Bronchial epithelial cell (primary cell): ENCODE measurements around the gene DGKI. TPM values are rescaled to one million over a fixed set of nuclear protein-coding genes. Genes with fewer than 3 reads are reported as not detected.

ENCODE experiments used
- DNase-seq: peaks from one replicate; pipeline ENCODE4 v3.0.0-alpha.2; 2010; ENCODE audit warnings: low read depth
- FAIRE-seq: peaks from 2 replicates; lab custom pipeline; 2011; peaks lifted over from hg19 to GRCh38; lab: Jason Lieb, UNC
- H3K27me3 ChIP-seq: 2 replicates; pipeline ENCODE4 v1.5.1; 2011; ENCODE audit warnings: low read length; ENCODE audit not compliant: control insufficient read depth, insufficient read depth
- H3K36me3 ChIP-seq: 2 replicates; pipeline ENCODE4 v1.5.1; 2011; ENCODE audit warnings: low read length; ENCODE audit not compliant: control insufficient read depth, insufficient read depth
- H3K4me3 ChIP-seq: 2 replicates; pipeline ENCODE4 v1.5.1; 2011; ENCODE audit warnings: mild to moderate bottlenecking, low read depth, low read length, control low read depth
- CTCF ChIP-seq: IDR thresholded peaks from 2 replicates; pipeline ENCODE4 v1.5.1; 2011; ENCODE audit warnings: mild to moderate bottlenecking, moderate library complexity, low read length, control low read depth, inconsistent platforms; ENCODE audit not compliant: insufficient read depth, severe bottlenecking
- total RNA-seq: library from RNA; depleted of rRNA; stranded (reverse); fragments of >200 nt; gene quantifications from 2 replicates; pipeline ENCODE4 v1.2.1, GENCODE V29; 2014

DGKI gene
- total RNA-seq, 1 donor from 2014 or later, result under 0.01 TPM

- FAIRE-seq, result no peak
- H3K4me3 ChIP-seq, result no peak overlapping the region
- no peak for TF ChIP-seq CTCF
- no peak for DNase-seq
- no peaks in the 10 kb centered on the region for H3K27me3 ChIP-seq
- no peaks in the 10 kb centered on the region for H3K36me3 ChIP-seq
These were observed 339.7 kb downstream of the DGKI start for GRCh38 chr7:137507096-137507495.

- DNase-seq (no peak), FAIRE-seq (no peak)
- no peaks in the 10 kb centered on the region for H3K36me3 ChIP-seq
- no peaks in the 10 kb centered on the region for H3K27me3 ChIP-seq
- no peak for TF ChIP-seq CTCF
- H3K4me3 ChIP-seq, result no peak overlapping the region
These were observed 340.7 kb downstream of the DGKI start for GRCh38 chr7:137506031-137506430.

- Histone ChIP-seq H3K4me3 (no peak overlapping the region), H3K36me3 (no peaks in the 10 kb centered on the region), H3K27me3 (no peaks in the 10 kb centered on the region)
- no peak for TF ChIP-seq CTCF
- DNase-seq (no peak), FAIRE-seq (no peak)
These were observed 345.2 kb downstream of the DGKI start for GRCh38 chr7:137501562-137501961.

GRCh38 chr7:137492889-137493288 lies 353.9 kb downstream of the DGKI start:
- no peak for TF ChIP-seq CTCF
- Histone ChIP-seq H3K36me3 (no peaks in the 10 kb centered on the region), H3K27me3 (no peaks in the 10 kb centered on the region), H3K4me3 (no peak overlapping the region)
- FAIRE-seq (no peak), DNase-seq (no peak)

- H3K4me3 ChIP-seq, result no peak overlapping the region
- no peak for DNase-seq
- H3K36me3 ChIP-seq, result no peaks in the 10 kb centered on the region
- no peak for FAIRE-seq
- no peaks in the 10 kb centered on the region for H3K27me3 ChIP-seq
- no peak for TF ChIP-seq CTCF
These were observed 356.9 kb downstream of the DGKI start for GRCh38 chr7:137489880-137490279.

GRCh38 chr7:137488038-137488437 lies 358.7 kb downstream of the DGKI start:
- Histone ChIP-seq H3K36me3 (no peaks in the 10 kb centered on the region), H3K4me3 (no peak overlapping the region), H3K27me3 (no peaks in the 10 kb centered on the region)
- no peak for TF ChIP-seq CTCF
- DNase-seq (peak; percentile 1), FAIRE-seq (no peak)
